HG02840 (cell line): Measurements from ENCODE around the gene ALOX5.
"Not testable (repeated sequence)": the region's sequence is repeated elsewhere in the genome, so short reads cannot be mapped to it uniquely, and the experiment has no call there.

Experiments used
- ATAC-seq: cut with Tn5 transposase; IDR thresholded peaks from one replicate; pipeline ENCODE4 v1.9.1; 2021; ENCODE audit warnings: mild to moderate bottlenecking, moderate library complexity, moderate number of reproducible peaks; ENCODE audit not compliant: unreplicated experiment, low FRiP score

Gene ALOX5

GRCh38 chr10:45373003-45373575 is 927 bp upstream of the ALOX5 start:
- peak; percentile 18 for ATAC-seq

GRCh38 chr10:45374350-45375052 is 485 bp downstream of the ALOX5 start:
- no peak for ATAC-seq

- ATAC-seq: no peak
These were observed 1.1 kb downstream of the ALOX5 start for GRCh38 chr10:45375101-45375500.

GRCh38 chr10:45375716-45376231 is 1.8 kb downstream of the ALOX5 start:
- ATAC-seq: no peak

GRCh38 chr10:45376371-45376801 is 2.4 kb downstream of the ALOX5 start:
- ATAC-seq: no peak

- ATAC-seq: no peak
These were observed 3.3 kb downstream of the ALOX5 start for GRCh38 chr10:45377321-45377720.

- ATAC-seq: no peak
These were observed 3.8 kb downstream of the ALOX5 start for GRCh38 chr10:45377858-45378257.

GRCh38 chr10:45378914-45379726 is 5.1 kb downstream of the ALOX5 start:
- no peak for ATAC-seq

- no peak for ATAC-seq
These were observed 6.0 kb downstream of the ALOX5 start for GRCh38 chr10:45379891-45380540.

GRCh38 chr10:45380903-45381620 is 7.0 kb downstream of the ALOX5 start:
- no peak for ATAC-seq

GRCh38 chr10:45382591-45382990 is 8.6 kb downstream of the ALOX5 start:
- no peak for ATAC-seq

- no peak for ATAC-seq
These were observed 9.8 kb downstream of the ALOX5 start for GRCh38 chr10:45383682-45384330.

GRCh38 chr10:45386657-45387056 is 12.6 kb downstream of the ALOX5 start:
- no peak for ATAC-seq

- no peak for ATAC-seq
These were observed 13.3 kb downstream of the ALOX5 start for GRCh38 chr10:45387096-45387893.

GRCh38 chr10:45389671-45390070 is 15.7 kb downstream of the ALOX5 start:
- ATAC-seq: not testable (repeated sequence)

GRCh38 chr10:45391636-45392035 is 17.6 kb downstream of the ALOX5 start:
- not testable (repeated sequence) for ATAC-seq

- no peak for ATAC-seq
These were observed 21.5 kb downstream of the ALOX5 start for GRCh38 chr10:45395554-45395953.

- ATAC-seq: no peak
These were observed 24.6 kb downstream of the ALOX5 start for GRCh38 chr10:45398595-45398994.

- ATAC-seq: no peak
These were observed 25.1 kb downstream of the ALOX5 start for GRCh38 chr10:45399113-45399512.
